Neutrophil (primary cell): Measurements from ENCODE around the gene PPP1R18.

Source experiments
- H3K27ac ChIP-seq: fragments of 200-600 bp; sonication (generic); 2 replicates; pipeline ENCODE4 v1.5.1; 2016; ENCODE audit warnings: mild to moderate bottlenecking, moderate library complexity
- H3K27me3 ChIP-seq: fragments of 200-600 bp; sonication (generic); 2 replicates; pipeline ENCODE4 v1.6.0; 2016; ENCODE audit warnings: mild to moderate bottlenecking
- H3K36me3 ChIP-seq: fragments of 200-600 bp; sonication (generic); 2 replicates; pipeline ENCODE4 v1.5.1; 2017
- H3K4me1 ChIP-seq, 2 experiments: fragments of 200-600 bp in 1 of 2; sonication (generic) in 1 of 2; 1 replicate in 1 of 2; 2 replicates in 1 of 2; pipeline versions ENCODE4 v1.5.1 to v1.6.1; 2013 to 2016; ENCODE audit warnings: low read depth in 1 of 2, low read length in 1 of 2, mild to moderate bottlenecking in 1 of 2, moderate library complexity in 1 of 2; ENCODE audit not compliant: control insufficient read depth in 1 of 2, insufficient read depth in 1 of 2
- H3K4me3 ChIP-seq, 2 experiments: fragments of 200-600 bp in 1 of 2; sonication (generic) in 1 of 2; 1 replicate in 1 of 2; 2 replicates in 1 of 2; pipeline ENCODE4 v1.5.1; 2013 to 2016; ENCODE audit warnings: low read depth in 1 of 2, low read length in 1 of 2, mild to moderate bottlenecking in 1 of 2, moderate library complexity in 1 of 2
- H3K9me3 ChIP-seq: fragments of 200-600 bp; sonication (generic); 2 replicates; pipeline ENCODE4 v1.5.1; 2016
- CTCF ChIP-seq: fragments of 200-600 bp; sonication (generic); IDR thresholded peaks from 2 replicates; pipeline ENCODE4 v1.5.1; 2016; ENCODE audit warnings: antibody characterized with exemption

Gene PPP1R18

GRCh38 chr6:30640481-30640880 lies 46.0 kb downstream of the PPP1R18 start:
- no peaks in the 10 kb centered on the region for H3K9me3 ChIP-seq
- TF ChIP-seq CTCF: no peak
- H3K36me3 ChIP-seq: no peaks in the 10 kb centered on the region
- no peak overlapping the region for H3K4me3 ChIP-seq
- H3K4me1 ChIP-seq: peaks cover 28 to 30% of the 10 kb centered on the region in 2 experiments
- H3K27me3 ChIP-seq: no peaks in the 10 kb centered on the region
- H3K27ac ChIP-seq: no peak overlapping the region

GRCh38 chr6:30635834-30636233 lies 50.6 kb downstream of the PPP1R18 start:
- no peak for TF ChIP-seq CTCF
- no peaks in the 10 kb centered on the region for H3K9me3 ChIP-seq
- H3K4me1 ChIP-seq: no peaks in the 10 kb centered on the region
- H3K36me3 ChIP-seq: peaks cover 7% of the 10 kb centered on the region
- H3K27me3 ChIP-seq: no peaks in the 10 kb centered on the region
- no peak overlapping the region for H3K4me3 ChIP-seq
- no peak overlapping the region for H3K27ac ChIP-seq

DNA sequence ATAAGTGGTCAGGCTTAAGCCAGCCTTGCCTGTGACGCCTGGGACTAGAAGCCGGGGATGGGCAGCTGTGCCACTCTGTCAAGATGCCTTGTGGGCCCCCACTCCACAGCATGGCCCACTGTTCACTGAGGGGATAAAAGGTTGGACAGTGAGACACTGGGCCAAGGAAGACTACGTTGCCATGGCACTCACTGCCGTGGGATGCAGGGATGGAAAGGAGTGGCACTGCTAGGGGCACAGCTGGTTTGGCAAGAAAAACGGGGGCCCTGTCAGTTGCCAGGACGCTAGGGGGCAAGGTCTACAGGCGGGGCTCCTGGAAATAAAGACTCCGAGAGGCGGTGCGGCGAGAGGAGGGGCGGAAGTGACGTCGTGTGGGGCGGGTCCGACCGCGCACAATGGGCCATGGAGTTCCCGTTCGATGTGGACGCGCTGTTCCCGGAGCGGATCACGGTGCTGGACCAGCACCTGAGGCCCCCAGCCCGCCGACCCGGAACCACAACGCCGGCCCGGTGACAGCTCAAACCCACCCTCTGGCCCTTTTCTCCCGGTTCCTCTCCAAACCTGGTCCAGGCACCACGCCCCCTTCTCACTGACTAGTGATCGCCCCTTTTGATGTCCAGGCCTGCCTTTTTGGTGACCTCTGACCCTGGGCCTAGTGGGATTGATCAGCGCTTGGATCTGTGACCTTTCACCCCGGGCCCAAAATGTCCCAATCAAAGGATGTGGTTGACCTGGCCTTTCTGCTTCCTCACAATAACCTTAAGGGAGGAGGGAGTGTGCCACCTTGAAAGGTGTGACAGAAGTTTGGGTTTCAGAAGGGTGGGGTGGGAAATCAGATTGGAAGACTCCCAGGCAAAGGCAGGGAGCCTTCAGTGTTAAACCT lies 59.7 kb downstream of the PPP1R18 start, which contains the start of gene ATAT1:
Gene ATAT1, plus strand, starts transcription at position 391 of the 883 bp plus-strand sequence.
- H3K27ac ChIP-seq: peak within 1 kb of the TSS; percentile 88
- no peaks in the 10 kb centered on the region for H3K27me3 ChIP-seq
- no peaks in the 10 kb centered on the region for H3K36me3 ChIP-seq
- H3K4me1 ChIP-seq: peaks cover 20 to 36% of the 10 kb centered on the region in 2 experiments
- TF ChIP-seq CTCF: peak; percentile 33
- H3K4me3 ChIP-seq: peak within 1 kb of the TSS; percentile 74
- no peaks in the 10 kb centered on the region for H3K9me3 ChIP-seq
